Suprapubic skin (tissue), 4 donors: ENCODE data around the gene CAPN14.

Source experiments
- EP300 ChIP-seq: sonication (generic); formaldehyde crosslinking; IDR thresholded peaks from one replicate; pipeline ENCODE4 v1.6.1; 2017; ENCODE audit warnings: antibody characterized with exemption
- POLR2A ChIP-seq, 2 donors: fragments of 450-650 bp; IDR thresholded peaks; one replicate each; pipeline ENCODE4 v1.6.1; 2017; ENCODE audit warnings: antibody characterized with exemption in 2 of 2, mild to moderate bottlenecking in 2 of 2, moderate library complexity in 2 of 2
- POLR2AphosphoS5 ChIP-seq, 3 donors: sonication (generic); formaldehyde crosslinking; IDR thresholded peaks; one replicate each; pipeline ENCODE4 v1.6.1; 2017; ENCODE audit warnings: antibody characterized with exemption in 3 of 3
- TF ChIP-seq, protein P1 (sequence below), 2 donors: fragments of 200-600 bp in 1 of 2; fragments of 450-650 bp in 1 of 2; sonication (generic) in 1 of 2; IDR thresholded peaks; one replicate each; pipeline ENCODE4 v1.5.1; 2016 to 2019; ENCODE audit warnings: antibody characterized with exemption in 2 of 2, mild to moderate bottlenecking in 1 of 2, moderate library complexity in 1 of 2

- TF ChIP-seq EP300 (no peak), POLR2A (IDR thresholded peaks at IDR 0.05) (no peak), POLR2AphosphoS5 (IDR thresholded peaks at IDR 0.05) (no peak)
- TF ChIP-seq, protein P1, sequence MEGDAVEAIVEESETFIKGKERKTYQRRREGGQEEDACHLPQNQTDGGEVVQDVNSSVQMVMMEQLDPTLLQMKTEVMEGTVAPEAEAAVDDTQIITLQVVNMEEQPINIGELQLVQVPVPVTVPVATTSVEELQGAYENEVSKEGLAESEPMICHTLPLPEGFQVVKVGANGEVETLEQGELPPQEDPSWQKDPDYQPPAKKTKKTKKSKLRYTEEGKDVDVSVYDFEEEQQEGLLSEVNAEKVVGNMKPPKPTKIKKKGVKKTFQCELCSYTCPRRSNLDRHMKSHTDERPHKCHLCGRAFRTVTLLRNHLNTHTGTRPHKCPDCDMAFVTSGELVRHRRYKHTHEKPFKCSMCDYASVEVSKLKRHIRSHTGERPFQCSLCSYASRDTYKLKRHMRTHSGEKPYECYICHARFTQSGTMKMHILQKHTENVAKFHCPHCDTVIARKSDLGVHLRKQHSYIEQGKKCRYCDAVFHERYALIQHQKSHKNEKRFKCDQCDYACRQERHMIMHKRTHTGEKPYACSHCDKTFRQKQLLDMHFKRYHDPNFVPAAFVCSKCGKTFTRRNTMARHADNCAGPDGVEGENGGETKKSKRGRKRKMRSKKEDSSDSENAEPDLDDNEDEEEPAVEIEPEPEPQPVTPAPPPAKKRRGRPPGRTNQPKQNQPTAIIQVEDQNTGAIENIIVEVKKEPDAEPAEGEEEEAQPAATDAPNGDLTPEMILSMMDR (IDR thresholded peaks at IDR 0.05) = no peak
These were observed 16.3 kb downstream of the CAPN14 start for GRCh38 chr2:31200972-31201371.
